Measurements from ENCODE around the gene RUNX2. TPM values are rescaled to one million over a fixed set of nuclear protein-coding genes. Genes with fewer than 3 reads are reported as not detected.

The RUNX2 gene
- total RNA-seq, 4 donors from 2014 or later: 0.26 to 6.2 (median 2.1) TPM

- TF ChIP-seq POLR2A (IDR thresholded peaks at IDR 0.05) (no peak), CTCF (IDR thresholded peaks at IDR 0.05) (no peak)
- Histone ChIP-seq H3K4me3 (no peak overlapping the region), H3K9me3 (no peaks in the 10 kb centered on the region), H3K27me3 (no peaks in the 10 kb centered on the region), H3K27ac (no peak overlapping the region), H3K36me3 (no peaks in the 10 kb centered on the region), H3K4me1 (no peaks in the 10 kb centered on the region)
- intact Hi-C loops (cut with DNase I; ENCODE audit: low total_unique reads): no loop called here
- DNase-seq: no peak
These were observed 379.0 kb downstream of the RUNX2 start for GRCh38 chr6:45707176-45707575.

- H3K36me3 ChIP-seq: no peaks in the 10 kb centered on the region
- DNase-seq: no peak
- intact Hi-C loops (cut with DNase I; ENCODE audit: low total_unique reads): no loop called here
- no peaks in the 10 kb centered on the region for H3K4me1 ChIP-seq
- no peaks in the 10 kb centered on the region for H3K27me3 ChIP-seq
- H3K4me3 ChIP-seq: no peak overlapping the region
- no peak overlapping the region for H3K27ac ChIP-seq
- TF ChIP-seq CTCF (IDR thresholded peaks at IDR 0.05) (no peak), POLR2A (IDR thresholded peaks at IDR 0.05) (no peak)
- no peaks in the 10 kb centered on the region for H3K9me3 ChIP-seq
These were observed 381.7 kb downstream of the RUNX2 start for GRCh38 chr6:45709781-45710220.

GRCh38 chr6:45710304-45710821 is 382.2 kb downstream of the RUNX2 start:
- DNase-seq: no peak
- H3K36me3 ChIP-seq: no peaks in the 10 kb centered on the region
- intact Hi-C loops (cut with DNase I; ENCODE audit: low total_unique reads): no loop called here
- no peak overlapping the region for H3K27ac ChIP-seq
- no peak for TF ChIP-seq CTCF (IDR thresholded peaks at IDR 0.05)
- TF ChIP-seq POLR2A (IDR thresholded peaks at IDR 0.05): no peak
- no peaks in the 10 kb centered on the region for H3K9me3 ChIP-seq
- H3K4me3 ChIP-seq: no peak overlapping the region
- no peaks in the 10 kb centered on the region for H3K27me3 ChIP-seq
- H3K4me1 ChIP-seq: no peaks in the 10 kb centered on the region

- Histone ChIP-seq H3K27me3 (no peaks in the 10 kb centered on the region), H3K27ac (no peak overlapping the region), H3K4me1 (no peaks in the 10 kb centered on the region), H3K9me3 (no peaks in the 10 kb centered on the region), H3K4me3 (no peak overlapping the region), H3K36me3 (no peaks in the 10 kb centered on the region)
- intact Hi-C loops (cut with DNase I; ENCODE audit: low total_unique reads): no loop called here
- TF ChIP-seq CTCF (IDR thresholded peaks at IDR 0.05) (no peak), POLR2A (IDR thresholded peaks at IDR 0.05) (no peak)
- DNase-seq: no peak
These were observed 383.9 kb downstream of the RUNX2 start for GRCh38 chr6:45712076-45712475.

- Histone ChIP-seq H3K27me3 (no peaks in the 10 kb centered on the region), H3K4me3 (no peak overlapping the region), H3K27ac (no peak overlapping the region), H3K4me1 (no peaks in the 10 kb centered on the region), H3K36me3 (no peaks in the 10 kb centered on the region), H3K9me3 (no peaks in the 10 kb centered on the region)
- intact Hi-C loops (cut with DNase I; ENCODE audit: low total_unique reads): no loop called here
- TF ChIP-seq CTCF (IDR thresholded peaks at IDR 0.05): no peak
- TF ChIP-seq POLR2A (IDR thresholded peaks at IDR 0.05): no peak
- DNase-seq: no peak
These were observed 384.7 kb downstream of the RUNX2 start for GRCh38 chr6:45712786-45713185.

Other genes starting within 250 kb of the RUNX2 start
- 10 to 100 TPM in 2 of 4 donors, 1 to 10 TPM in 2; 1.3 to 14.9 (median 7.6) TPM for gene SUPT3H, start 49.6 kb downstream of the RUNX2 start, total RNA-seq

All from uterus (tissue), 4 donors.